HepG2 (cell line): ENCODE measurements around the gene GDAP1L1. TPM values are rescaled to one million over a fixed set of nuclear protein-coding genes. Genes with fewer than 3 reads are reported as not detected.

ENCODE experiments used
- BHLHE40 ChIP-seq: IDR thresholded peaks from 2 replicates; pipeline ENCODE4 v1.6.1; 2011; ENCODE audit warnings: low read length, improper control_type of control experiment
- KLF12 ChIP-seq: sonication (generic); formaldehyde crosslinking; IDR thresholded peaks from 2 replicates; pipeline ENCODE4 v1.4.0; 2020; ENCODE audit warnings: missing genetic modification reagents, borderline replicate concordance
- NFKBIZ ChIP-seq: IDR thresholded peaks from 2 replicates; pipeline ENCODE4 v1.6.1; 2018; ENCODE audit warnings: missing genetic modification reagents, missing compliant biosample characterization
- POLR2A ChIP-seq, 2 experiments: IDR thresholded peaks; 2 replicates each; pipeline ENCODE4 v1.6.1; 2011; ENCODE audit warnings: low read depth in 2 of 2, low read length in 2 of 2, mild to moderate bottlenecking in 1 of 2, moderate library complexity in 1 of 2; ENCODE audit not compliant: insufficient read depth in 1 of 2
- PPARG ChIP-seq: conservative IDR thresholded peaks from 2 replicates; pipeline ENCODE4 v1.6.1; 2016; ENCODE audit warnings: missing biosample characterization, missing genetic modification reagents
- RARG ChIP-seq: sonication (generic); formaldehyde crosslinking; IDR thresholded peaks from 2 replicates; pipeline ENCODE4 v1.4.0; 2020; ENCODE audit warnings: low read depth, mild to moderate bottlenecking, missing genetic modification reagents
- SIN3B ChIP-seq: fragments of 150-350 bp; IDR thresholded peaks from 2 replicates; pipeline ENCODE4 v1.6.1; 2014; ENCODE audit warnings: low read length
- ZNF446 ChIP-seq: sonication (generic); formaldehyde crosslinking; IDR thresholded peaks from 2 replicates; pipeline ENCODE4 v1.5.0; 2020; ENCODE audit warnings: mild to moderate bottlenecking, missing genetic modification reagents
- polyA plus RNA-seq, 8 experiments: library from polyadenylated mRNA; depleted of rRNA in 3 of 8; stranded (reverse) in 7 of 8; unstranded in 1 of 8; fragments of >200 nt; fragmentation: Illumina TruSeq in 4 of 8; extraction: Trizol in 4 of 8; gene quantifications; 2 replicates each; pipeline versions ENCODE4 v1.2.1 to v1.2.3, GENCODE V29; 2011 to 2016; ENCODE audit warnings: low read depth in 4 of 8, missing spikeins in 1 of 8, mixed read lengths in 1 of 8; ENCODE audit not compliant: insufficient read depth in 1 of 8
- total RNA-seq, 5 experiments: library from RNA; depleted of rRNA; stranded (reverse); fragments of >200 nt; fragmentation: Illumina TruSeq; extraction: Trizol; gene quantifications; 2 replicates each; pipeline ENCODE4 v1.2.3, GENCODE V29; 2016; ENCODE audit warnings: low read depth in 1 of 5
- TF ChIP-seq, protein P1 (sequence below): IDR thresholded peaks from 2 replicates; pipeline ENCODE4 v1.6.1; 2016; ENCODE audit warnings: low read depth, borderline replicate concordance
- TF ChIP-seq, protein P2 (sequence below): sonication (generic); formaldehyde crosslinking; IDR thresholded peaks from 2 replicates; pipeline ENCODE4 v1.5.1; 2020; ENCODE audit warnings: mild to moderate bottlenecking, missing genetic modification reagents, moderate library complexity
- TF ChIP-seq, protein P3 (sequence below): sonication (generic); formaldehyde crosslinking; IDR thresholded peaks from 2 replicates; pipeline ENCODE4 v1.4.0; 2020; ENCODE audit warnings: missing genetic modification reagents
- TF ChIP-seq, protein P4 (sequence below): sonication (generic); formaldehyde crosslinking; IDR thresholded peaks from 2 replicates; pipeline ENCODE4 v1.9.0; 2021; ENCODE audit warnings: mild to moderate bottlenecking, missing genetic modification reagents

The GDAP1L1 gene
- total and polyA plus RNA-seq, 2 of the 13 experiments (the other 11 are each of a cell fraction or from before 2014, with no cell fraction given): 0.04 TPM; not detected in 1

DNA sequence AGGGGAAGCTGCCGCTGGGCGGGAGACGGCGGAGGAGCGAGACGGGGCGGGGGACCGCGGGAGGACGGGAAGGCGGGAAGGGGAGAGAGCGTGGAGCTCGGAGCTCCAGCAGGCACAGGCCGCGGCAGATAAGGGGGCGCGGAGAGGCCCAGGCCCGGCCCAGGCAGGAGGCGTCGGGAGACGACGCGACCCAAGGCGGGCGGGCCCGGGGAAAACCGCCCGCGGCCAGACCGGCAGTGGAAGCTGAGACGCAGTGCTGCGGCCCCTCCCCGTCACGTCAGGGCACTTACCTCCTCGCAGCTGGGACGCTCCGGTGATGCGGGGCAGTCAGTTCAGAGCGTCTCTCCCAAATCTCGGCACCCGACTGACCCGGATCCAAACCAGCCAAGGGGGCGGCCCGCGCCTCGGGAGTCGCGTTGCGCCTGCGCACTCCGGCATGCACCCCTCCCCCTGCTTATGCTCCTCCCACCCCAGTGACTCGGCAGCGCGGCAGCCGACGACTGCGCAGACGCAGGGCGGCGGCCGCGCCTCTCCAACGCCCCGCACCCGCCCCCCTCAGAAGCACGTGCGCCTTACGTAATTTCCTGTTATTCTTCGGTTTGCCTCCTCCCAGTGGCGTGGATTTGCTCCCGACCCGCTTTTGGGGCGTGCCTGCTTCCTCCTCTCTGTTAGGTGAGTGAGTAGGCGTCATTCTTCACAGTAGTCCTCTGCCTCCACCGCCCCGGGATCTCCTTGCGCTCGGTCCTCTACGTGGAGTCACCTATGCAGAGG lies 36.5 kb upstream of the GDAP1L1 start, which contains the start of gene OSER1 (continued):
- TF ChIP-seq ZNF446 (CRISPR knock-in tag): peak; percentile 19; the same call in 1 of the 2 replicates
- TF ChIP-seq, protein P1, sequence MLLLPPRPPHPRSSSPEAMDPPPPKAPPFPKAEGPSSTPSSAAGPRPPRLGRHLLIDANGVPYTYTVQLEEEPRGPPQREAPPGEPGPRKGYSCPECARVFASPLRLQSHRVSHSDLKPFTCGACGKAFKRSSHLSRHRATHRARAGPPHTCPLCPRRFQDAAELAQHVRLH (CRISPR knock-in tag): no peak
- no peak for TF ChIP-seq KLF12 (CRISPR knock-in tag)
- peak; percentile 31; the same call in 1 of the 2 replicates for TF ChIP-seq NFKBIZ (CRISPR knock-in tag)
- no peak for TF ChIP-seq PPARG (CRISPR knock-in tag)
- TF ChIP-seq, protein P2, sequence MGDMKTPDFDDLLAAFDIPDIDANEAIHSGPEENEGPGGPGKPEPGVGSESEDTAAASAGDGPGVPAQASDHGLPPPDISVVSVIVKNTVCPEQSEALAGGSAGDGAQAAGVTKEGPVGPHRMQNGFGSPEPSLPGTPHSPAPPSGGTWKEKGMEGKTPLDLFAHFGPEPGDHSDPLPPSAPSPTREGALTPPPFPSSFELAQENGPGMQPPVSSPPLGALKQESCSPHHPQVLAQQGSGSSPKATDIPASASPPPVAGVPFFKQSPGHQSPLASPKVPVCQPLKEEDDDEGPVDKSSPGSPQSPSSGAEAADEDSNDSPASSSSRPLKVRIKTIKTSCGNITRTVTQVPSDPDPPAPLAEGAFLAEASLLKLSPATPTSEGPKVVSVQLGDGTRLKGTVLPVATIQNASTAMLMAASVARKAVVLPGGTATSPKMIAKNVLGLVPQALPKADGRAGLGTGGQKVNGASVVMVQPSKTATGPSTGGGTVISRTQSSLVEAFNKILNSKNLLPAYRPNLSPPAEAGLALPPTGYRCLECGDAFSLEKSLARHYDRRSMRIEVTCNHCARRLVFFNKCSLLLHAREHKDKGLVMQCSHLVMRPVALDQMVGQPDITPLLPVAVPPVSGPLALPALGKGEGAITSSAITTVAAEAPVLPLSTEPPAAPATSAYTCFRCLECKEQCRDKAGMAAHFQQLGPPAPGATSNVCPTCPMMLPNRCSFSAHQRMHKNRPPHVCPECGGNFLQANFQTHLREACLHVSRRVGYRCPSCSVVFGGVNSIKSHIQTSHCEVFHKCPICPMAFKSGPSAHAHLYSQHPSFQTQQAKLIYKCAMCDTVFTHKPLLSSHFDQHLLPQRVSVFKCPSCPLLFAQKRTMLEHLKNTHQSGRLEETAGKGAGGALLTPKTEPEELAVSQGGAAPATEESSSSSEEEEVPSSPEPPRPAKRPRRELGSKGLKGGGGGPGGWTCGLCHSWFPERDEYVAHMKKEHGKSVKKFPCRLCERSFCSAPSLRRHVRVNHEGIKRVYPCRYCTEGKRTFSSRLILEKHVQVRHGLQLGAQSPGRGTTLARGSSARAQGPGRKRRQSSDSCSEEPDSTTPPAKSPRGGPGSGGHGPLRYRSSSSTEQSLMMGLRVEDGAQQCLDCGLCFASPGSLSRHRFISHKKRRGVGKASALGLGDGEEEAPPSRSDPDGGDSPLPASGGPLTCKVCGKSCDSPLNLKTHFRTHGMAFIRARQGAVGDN (CRISPR knock-in tag): peak; percentile 92
- TF ChIP-seq BHLHE40: peak; percentile 100
- TF ChIP-seq, protein P3, sequence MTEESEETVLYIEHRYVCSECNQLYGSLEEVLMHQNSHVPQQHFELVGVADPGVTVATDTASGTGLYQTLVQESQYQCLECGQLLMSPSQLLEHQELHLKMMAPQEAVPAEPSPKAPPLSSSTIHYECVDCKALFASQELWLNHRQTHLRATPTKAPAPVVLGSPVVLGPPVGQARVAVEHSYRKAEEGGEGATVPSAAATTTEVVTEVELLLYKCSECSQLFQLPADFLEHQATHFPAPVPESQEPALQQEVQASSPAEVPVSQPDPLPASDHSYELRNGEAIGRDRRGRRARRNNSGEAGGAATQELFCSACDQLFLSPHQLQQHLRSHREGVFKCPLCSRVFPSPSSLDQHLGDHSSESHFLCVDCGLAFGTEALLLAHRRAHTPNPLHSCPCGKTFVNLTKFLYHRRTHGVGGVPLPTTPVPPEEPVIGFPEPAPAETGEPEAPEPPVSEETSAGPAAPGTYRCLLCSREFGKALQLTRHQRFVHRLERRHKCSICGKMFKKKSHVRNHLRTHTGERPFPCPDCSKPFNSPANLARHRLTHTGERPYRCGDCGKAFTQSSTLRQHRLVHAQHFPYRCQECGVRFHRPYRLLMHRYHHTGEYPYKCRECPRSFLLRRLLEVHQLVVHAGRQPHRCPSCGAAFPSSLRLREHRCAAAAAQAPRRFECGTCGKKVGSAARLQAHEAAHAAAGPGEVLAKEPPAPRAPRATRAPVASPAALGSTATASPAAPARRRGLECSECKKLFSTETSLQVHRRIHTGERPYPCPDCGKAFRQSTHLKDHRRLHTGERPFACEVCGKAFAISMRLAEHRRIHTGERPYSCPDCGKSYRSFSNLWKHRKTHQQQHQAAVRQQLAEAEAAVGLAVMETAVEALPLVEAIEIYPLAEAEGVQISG (CRISPR knock-in tag): peak; percentile 66
- peak; percentile 93 to 95 for TF ChIP-seq POLR2A (IDR thresholded peaks at IDR 0.05; ENCODE audit: insufficient read depth in 1 of 2, low read depth in 2 of 2, low read length in 2 of 2)
- peak; percentile 10; the same call in 1 of the 2 replicates for TF ChIP-seq SIN3B
- no peak for TF ChIP-seq RARG (CRISPR knock-in tag)
- TF ChIP-seq, protein P4, sequence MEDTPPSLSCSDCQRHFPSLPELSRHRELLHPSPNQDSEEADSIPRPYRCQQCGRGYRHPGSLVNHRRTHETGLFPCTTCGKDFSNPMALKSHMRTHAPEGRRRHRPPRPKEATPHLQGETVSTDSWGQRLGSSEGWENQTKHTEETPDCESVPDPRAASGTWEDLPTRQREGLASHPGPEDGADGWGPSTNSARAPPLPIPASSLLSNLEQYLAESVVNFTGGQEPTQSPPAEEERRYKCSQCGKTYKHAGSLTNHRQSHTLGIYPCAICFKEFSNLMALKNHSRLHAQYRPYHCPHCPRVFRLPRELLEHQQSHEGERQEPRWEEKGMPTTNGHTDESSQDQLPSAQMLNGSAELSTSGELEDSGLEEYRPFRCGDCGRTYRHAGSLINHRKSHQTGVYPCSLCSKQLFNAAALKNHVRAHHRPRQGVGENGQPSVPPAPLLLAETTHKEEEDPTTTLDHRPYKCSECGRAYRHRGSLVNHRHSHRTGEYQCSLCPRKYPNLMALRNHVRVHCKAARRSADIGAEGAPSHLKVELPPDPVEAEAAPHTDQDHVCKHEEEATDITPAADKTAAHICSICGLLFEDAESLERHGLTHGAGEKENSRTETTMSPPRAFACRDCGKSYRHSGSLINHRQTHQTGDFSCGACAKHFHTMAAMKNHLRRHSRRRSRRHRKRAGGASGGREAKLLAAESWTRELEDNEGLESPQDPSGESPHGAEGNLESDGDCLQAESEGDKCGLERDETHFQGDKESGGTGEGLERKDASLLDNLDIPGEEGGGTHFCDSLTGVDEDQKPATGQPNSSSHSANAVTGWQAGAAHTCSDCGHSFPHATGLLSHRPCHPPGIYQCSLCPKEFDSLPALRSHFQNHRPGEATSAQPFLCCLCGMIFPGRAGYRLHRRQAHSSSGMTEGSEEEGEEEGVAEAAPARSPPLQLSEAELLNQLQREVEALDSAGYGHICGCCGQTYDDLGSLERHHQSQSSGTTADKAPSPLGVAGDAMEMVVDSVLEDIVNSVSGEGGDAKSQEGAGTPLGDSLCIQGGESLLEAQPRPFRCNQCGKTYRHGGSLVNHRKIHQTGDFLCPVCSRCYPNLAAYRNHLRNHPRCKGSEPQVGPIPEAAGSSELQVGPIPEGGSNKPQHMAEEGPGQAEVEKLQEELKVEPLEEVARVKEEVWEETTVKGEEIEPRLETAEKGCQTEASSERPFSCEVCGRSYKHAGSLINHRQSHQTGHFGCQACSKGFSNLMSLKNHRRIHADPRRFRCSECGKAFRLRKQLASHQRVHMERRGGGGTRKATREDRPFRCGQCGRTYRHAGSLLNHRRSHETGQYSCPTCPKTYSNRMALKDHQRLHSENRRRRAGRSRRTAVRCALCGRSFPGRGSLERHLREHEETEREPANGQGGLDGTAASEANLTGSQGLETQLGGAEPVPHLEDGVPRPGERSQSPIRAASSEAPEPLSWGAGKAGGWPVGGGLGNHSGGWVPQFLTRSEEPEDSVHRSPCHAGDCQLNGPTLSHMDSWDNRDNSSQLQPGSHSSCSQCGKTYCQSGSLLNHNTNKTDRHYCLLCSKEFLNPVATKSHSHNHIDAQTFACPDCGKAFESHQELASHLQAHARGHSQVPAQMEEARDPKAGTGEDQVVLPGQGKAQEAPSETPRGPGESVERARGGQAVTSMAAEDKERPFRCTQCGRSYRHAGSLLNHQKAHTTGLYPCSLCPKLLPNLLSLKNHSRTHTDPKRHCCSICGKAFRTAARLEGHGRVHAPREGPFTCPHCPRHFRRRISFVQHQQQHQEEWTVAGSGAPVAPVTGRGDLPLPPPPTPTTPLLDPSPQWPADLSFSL (CRISPR knock-in tag): no peak
